K562 (cell line): ENCODE results near the gene CRYBA4. TPM values are rescaled to one million over a fixed set of nuclear protein-coding genes. Genes with fewer than 3 reads are reported as not detected.

Source experiments
- ATAC-seq: fragments of 200-7000 bp; cut with Tn5 transposase; 3 replicates; pipeline ENCODE4 v1.9.1; 2020; ENCODE audit warnings: moderate library complexity
- BruUV-seq: library from RNA; stranded (reverse); fragments of 400-500 nt; replicated peaks from 2 replicates; lab custom pipeline; 2021; lab: Mats Ljungman, UMichigan
- CTCF ChIA-PET: fragments of 300-600 bp; formaldehyde crosslinking; extraction: SDS; loops from one replicate; lab custom pipeline; 2021; ENCODE audit warnings: low intra/inter-chr PET ratio; lab: Yijun Ruan, JAX
- POLR2A ChIA-PET: fragments of 300-600, 350-650 bp; sonication (Branson Sonifier 250); formaldehyde crosslinking; extraction: SDS; loops from one replicate; lab custom pipeline; 2021; ENCODE audit warnings: antibody characterized with exemption, inconsistent platforms; lab: Yijun Ruan, JAX
- DNase-seq, 4 experiments: peaks; one replicate each; pipeline versions ENCODE4 v3.0.0 to v3.0.0-alpha.2; 2011 to 2018; ENCODE audit warnings: low spot score in 3 of 4, mixed read lengths in 3 of 4; ENCODE audit errors: extremely low read depth in 1 of 4
- FAIRE-seq: peaks from 2 replicates; lab custom pipeline; 2011; peaks lifted over from hg19 to GRCh38; lab: Jason Lieb, UNC
- H2AFZ ChIP-seq: 2 replicates; pipeline ENCODE4 v1.6.0; 2011; ENCODE audit warnings: low read depth, low read length, control low read depth, inconsistent platforms
- H3K27ac ChIP-seq: fragments of 200-600 bp; 3 replicates; pipeline ENCODE4 v1.8.0; 2011; ENCODE audit warnings: low read depth, mild to moderate bottlenecking, control low read depth, inconsistent platforms, low read length, moderate library complexity, mixed read lengths; ENCODE audit errors: extremely low read depth
- H3K27me3 ChIP-seq, 2 experiments: fragments of 300-600 bp in 1 of 2; 2 replicates in 1 of 2; 3 replicates in 1 of 2; pipeline versions ENCODE4 v1.6.0 to v1.8.0; 2011; ENCODE audit warnings: inconsistent platforms in 2 of 2, low read length in 2 of 2, mild to moderate bottlenecking in 1 of 2, mixed read lengths in 1 of 2, moderate library complexity in 1 of 2; ENCODE audit not compliant: control insufficient read depth in 2 of 2, insufficient read depth in 2 of 2
- H3K36me3 ChIP-seq: fragments of 300-600 bp; 3 replicates; pipeline ENCODE4 v1.8.0; 2011; ENCODE audit warnings: mild to moderate bottlenecking, low read length, inconsistent platforms; ENCODE audit not compliant: control insufficient read depth, insufficient read depth
- H3K4me1 ChIP-seq, 2 experiments: fragments of 200-600 bp in 1 of 2; replicated peaks in 1 of 2; 2 replicates in 1 of 2; 3 replicates in 1 of 2; pipeline versions ENCODE4 v1.5.1 to v1.8.0; 2011; ENCODE audit warnings: inconsistent platforms in 2 of 2, low read length in 2 of 2, mild to moderate bottlenecking in 1 of 2, mixed read lengths in 1 of 2, moderate library complexity in 1 of 2; ENCODE audit not compliant: control insufficient read depth in 2 of 2, insufficient read depth in 2 of 2
- H3K4me2 ChIP-seq: 2 replicates; pipeline ENCODE4 v1.6.1; 2011; ENCODE audit warnings: low read length, control low read depth, inconsistent platforms, mixed read lengths; ENCODE audit not compliant: insufficient read depth
- H3K4me3 ChIP-seq: fragments of 200-600 bp; sonication (generic), shearing (Covaris generic); 2 replicates; pipeline ENCODE4 v1.5.1; 2016; ENCODE audit warnings: control low read depth, inconsistent platforms
- H3K79me2 ChIP-seq: fragments of 200-600 bp; 3 replicates; pipeline ENCODE4 v1.8.0; 2011; ENCODE audit warnings: low read length, inconsistent platforms; ENCODE audit not compliant: control insufficient read depth, insufficient read depth
- H3K9ac ChIP-seq, 2 experiments: 2 replicates each; pipeline versions ENCODE4 v1.6.0 to v1.6.1; 2011; ENCODE audit warnings: low read depth in 2 of 2, low read length in 2 of 2, control low read depth in 1 of 2, inconsistent platforms in 1 of 2, mild to moderate bottlenecking in 1 of 2, mixed read lengths in 1 of 2; ENCODE audit not compliant: insufficient read depth in 1 of 2
- H3K9me1 ChIP-seq: one replicate; pipeline ENCODE4 v1.6.0; 2011; ENCODE audit warnings: inconsistent platforms, mild to moderate bottlenecking, low read length, moderate library complexity; ENCODE audit not compliant: control insufficient read depth, insufficient read depth
- H3K9me3 ChIP-seq: replicated peaks from 2 replicates; pipeline ENCODE4 v1.5.1; 2011; ENCODE audit warnings: low read depth, low read length, inconsistent platforms; ENCODE audit not compliant: control insufficient read depth, insufficient read depth
- H4K20me1 ChIP-seq: replicated peaks from 2 replicates; pipeline ENCODE4 v1.6.1; 2011; ENCODE audit warnings: low read length, inconsistent platforms, mixed read lengths; ENCODE audit not compliant: control insufficient read depth, insufficient read depth
- HDAC6 ChIP-seq: IDR thresholded peaks from 2 replicates; pipeline ENCODE4 v1.6.1; 2012; ENCODE audit warnings: low read depth, mild to moderate bottlenecking, control low read depth, inconsistent platforms, low read length, moderate library complexity
- NR2F6 ChIP-seq: fragments of 450-650 bp; formaldehyde crosslinking; IDR thresholded peaks from 2 replicates; pipeline ENCODE4 v1.4.0; 2020; ENCODE audit warnings: mild to moderate bottlenecking
- RFX5 ChIP-seq: IDR thresholded peaks from 2 replicates; pipeline ENCODE4 v1.6.1; 2011; ENCODE audit warnings: low read depth, mild to moderate bottlenecking, improper control_type of control experiment, low read length
- SMARCB1 ChIP-seq: IDR thresholded peaks from 2 replicates; pipeline ENCODE4 v1.6.1; 2011; ENCODE audit warnings: improper control_type of control experiment, low read depth; ENCODE audit not compliant: insufficient read length
- SRSF9 ChIP-seq: fragments of 200-400 bp; formaldehyde crosslinking; IDR thresholded peaks from 2 replicates; pipeline ENCODE4 v1.6.1; 2017; ENCODE audit warnings: low read depth, low read length, borderline replicate concordance
- TSHZ1 ChIP-seq: fragments of 250-450 bp; sonication (Bioruptor Pico); IDR thresholded peaks from 2 replicates; pipeline ENCODE4 v1.4.0; 2020; ENCODE audit warnings: mild to moderate bottlenecking, moderate library complexity
- ZNF24 ChIP-seq: fragments of 450-650 bp; IDR thresholded peaks from 2 replicates; pipeline ENCODE4 v1.6.1; 2016
- WGBS: fragments of 100-300 bp; shearing (Covaris generic); methylation state at CpG from one replicate; pipeline ENCODE4 v1.1.6; 2016; ENCODE audit warnings: low coverage, mixed read lengths; ENCODE audit not compliant: insufficient coverage; ENCODE audit errors: missing lambda C conversion rate; 5-methylcytosine and 5-hydroxymethylcytosine counted together
- in situ Hi-C: fragments of 300-500 bp; cut with MboI; formaldehyde crosslinking; loops from 4 replicates; pipeline ENCODE4 v1.15.0; 2018; ENCODE audit warnings: inconsistent platforms, mixed read lengths
- intact Hi-C: fragments of 100-400 bp; cut with micrococcal nuclease; formaldehyde crosslinking; loops from 2 replicates; pipeline ENCODE4 v1.14.2; 2022
- polyA plus RNA-seq, 8 experiments: library from polyadenylated mRNA; depleted of rRNA in 4 of 8; stranded (reverse) in 5 of 8; unstranded in 3 of 8; fragments of >200 nt; fragmentation: Nextera tagmentation in 2 of 8; fragmentation: Illumina TruSeq in 1 of 8; extraction: Ambion mirVana in 2 of 8; extraction: Trizol in 1 of 8; gene quantifications; 2 replicates each; pipeline versions ENCODE4 v1.2.1 to v1.2.3, GENCODE V29; 2011 to 2014; ENCODE audit warnings: inconsistent platforms in 1 of 8, missing spikeins in 1 of 8
- total RNA-seq, 7 experiments: library from RNA; depleted of rRNA in 6 of 7; stranded (reverse); fragments of >200 nt in 6 of 7; fragmentation: Illumina TruSeq in 2 of 7; extraction: Trizol in 2 of 7; gene quantifications; 2 replicates each; pipeline versions ENCODE4 v1.2.1 to v1.2.3, GENCODE V29; 2011 to 2021; ENCODE audit warnings: low replicate concordance in 1 of 7
- TF ChIP-seq, protein P1 (sequence below): fragments of 250-450 bp; sonication (Bioruptor Pico); IDR thresholded peaks from 2 replicates; pipeline ENCODE4 v1.5.0; 2020; ENCODE audit warnings: mild to moderate bottlenecking, borderline replicate concordance
- TF ChIP-seq, protein P2 (sequence below): fragments of 250-450 bp; sonication (Bioruptor Pico); IDR thresholded peaks from 2 replicates; pipeline ENCODE4 v1.5.0; 2021; ENCODE audit warnings: mild to moderate bottlenecking, borderline replicate concordance
- TF ChIP-seq, protein P3 (sequence below): fragments of 450-650 bp; conservative IDR thresholded peaks from 2 replicates; pipeline ENCODE4 v1.6.1; 2016; ENCODE audit warnings: missing genetic modification characterization, low read depth, mild to moderate bottlenecking, control low read depth, missing compliant biosample characterization
- TF ChIP-seq, protein P4 (sequence below): IDR thresholded peaks from 2 replicates; pipeline ENCODE4 v1.6.1; 2016; ENCODE audit warnings: missing genetic modification characterization, missing compliant biosample characterization

Gene CRYBA4
- total and polyA plus RNA-seq, 9 of the 15 experiments (the other 6 are each of a cell fraction or from before 2014, with no cell fraction given) = 0.59 to 3.3 (median 1.6) TPM

- Histone ChIP-seq H3K4me1 (peaks cover 4 to 11% of the 10 kb centered on the region in 2 experiments; a peak in 3 of 5 replicates), H3K27ac (no peak overlapping the region), H3K9ac (no peak overlapping the region), H3K79me2 (no peaks in the 10 kb centered on the region), H3K4me3 (no peak overlapping the region), H3K9me1 (no peaks in the 10 kb centered on the region), H3K27me3 (no peaks in the 10 kb centered on the region), H2AFZ (no peak overlapping the region), H3K4me2 (no peak overlapping the region), H3K36me3 (no peaks in the 10 kb centered on the region), H3K9me3 (no peaks in the 10 kb centered on the region), H4K20me1 (no peaks in the 10 kb centered on the region)
- intact Hi-C loops = no loop called here
- DNase-seq = no peak
- 74% methylated on average over 6 of the region's 12 CpGs for WGBS
- ChIA-PET CTCF (no interaction called here), POLR2A (no interaction called here)
- BruUV-seq = no TSS peak
- in situ Hi-C loops = no loop called here
- FAIRE-seq = no peak
- no peak for ATAC-seq
- TF ChIP-seq RFX5 (no peak), SMARCB1 (no peak), ZNF24 (no peak), HDAC6 (no peak), SRSF9 (no peak), NR2F6 (CRISPR knock-in tag) (no peak), TSHZ1 (CRISPR knock-in tag) (no peak)
- TF ChIP-seq, protein P1, sequence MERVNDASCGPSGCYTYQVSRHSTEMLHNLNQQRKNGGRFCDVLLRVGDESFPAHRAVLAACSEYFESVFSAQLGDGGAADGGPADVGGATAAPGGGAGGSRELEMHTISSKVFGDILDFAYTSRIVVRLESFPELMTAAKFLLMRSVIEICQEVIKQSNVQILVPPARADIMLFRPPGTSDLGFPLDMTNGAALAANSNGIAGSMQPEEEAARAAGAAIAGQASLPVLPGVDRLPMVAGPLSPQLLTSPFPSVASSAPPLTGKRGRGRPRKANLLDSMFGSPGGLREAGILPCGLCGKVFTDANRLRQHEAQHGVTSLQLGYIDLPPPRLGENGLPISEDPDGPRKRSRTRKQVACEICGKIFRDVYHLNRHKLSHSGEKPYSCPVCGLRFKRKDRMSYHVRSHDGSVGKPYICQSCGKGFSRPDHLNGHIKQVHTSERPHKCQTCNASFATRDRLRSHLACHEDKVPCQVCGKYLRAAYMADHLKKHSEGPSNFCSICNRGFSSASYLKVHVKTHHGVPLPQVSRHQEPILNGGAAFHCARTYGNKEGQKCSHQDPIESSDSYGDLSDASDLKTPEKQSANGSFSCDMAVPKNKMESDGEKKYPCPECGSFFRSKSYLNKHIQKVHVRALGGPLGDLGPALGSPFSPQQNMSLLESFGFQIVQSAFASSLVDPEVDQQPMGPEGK = no peak
- TF ChIP-seq, protein P2, sequence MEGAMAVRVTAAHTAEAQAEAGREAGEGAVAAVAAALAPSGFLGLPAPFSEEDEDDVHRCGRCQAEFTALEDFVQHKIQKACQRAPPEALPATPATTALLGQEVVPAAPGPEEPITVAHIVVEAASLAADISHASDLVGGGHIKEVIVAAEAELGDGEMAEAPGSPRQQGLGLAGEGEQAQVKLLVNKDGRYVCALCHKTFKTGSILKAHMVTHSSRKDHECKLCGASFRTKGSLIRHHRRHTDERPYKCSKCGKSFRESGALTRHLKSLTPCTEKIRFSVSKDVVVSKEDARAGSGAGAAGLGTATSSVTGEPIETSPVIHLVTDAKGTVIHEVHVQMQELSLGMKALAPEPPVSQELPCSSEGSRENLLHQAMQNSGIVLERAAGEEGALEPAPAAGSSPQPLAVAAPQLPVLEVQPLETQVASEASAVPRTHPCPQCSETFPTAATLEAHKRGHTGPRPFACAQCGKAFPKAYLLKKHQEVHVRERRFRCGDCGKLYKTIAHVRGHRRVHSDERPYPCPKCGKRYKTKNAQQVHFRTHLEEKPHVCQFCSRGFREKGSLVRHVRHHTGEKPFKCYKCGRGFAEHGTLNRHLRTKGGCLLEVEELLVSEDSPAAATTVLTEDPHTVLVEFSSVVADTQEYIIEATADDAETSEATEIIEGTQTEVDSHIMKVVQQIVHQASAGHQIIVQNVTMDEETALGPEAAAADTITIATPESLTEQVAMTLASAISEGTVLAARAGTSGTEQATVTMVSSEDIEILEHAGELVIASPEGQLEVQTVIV (CRISPR knock-in tag) = no peak
- TF ChIP-seq, protein P3, sequence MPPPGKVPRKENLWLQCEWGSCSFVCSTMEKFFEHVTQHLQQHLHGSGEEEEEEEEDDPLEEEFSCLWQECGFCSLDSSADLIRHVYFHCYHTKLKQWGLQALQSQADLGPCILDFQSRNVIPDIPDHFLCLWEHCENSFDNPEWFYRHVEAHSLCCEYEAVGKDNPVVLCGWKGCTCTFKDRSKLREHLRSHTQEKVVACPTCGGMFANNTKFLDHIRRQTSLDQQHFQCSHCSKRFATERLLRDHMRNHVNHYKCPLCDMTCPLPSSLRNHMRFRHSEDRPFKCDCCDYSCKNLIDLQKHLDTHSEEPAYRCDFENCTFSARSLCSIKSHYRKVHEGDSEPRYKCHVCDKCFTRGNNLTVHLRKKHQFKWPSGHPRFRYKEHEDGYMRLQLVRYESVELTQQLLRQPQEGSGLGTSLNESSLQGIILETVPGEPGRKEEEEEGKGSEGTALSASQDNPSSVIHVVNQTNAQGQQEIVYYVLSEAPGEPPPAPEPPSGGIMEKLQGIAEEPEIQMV = no peak
- TF ChIP-seq, protein P4, sequence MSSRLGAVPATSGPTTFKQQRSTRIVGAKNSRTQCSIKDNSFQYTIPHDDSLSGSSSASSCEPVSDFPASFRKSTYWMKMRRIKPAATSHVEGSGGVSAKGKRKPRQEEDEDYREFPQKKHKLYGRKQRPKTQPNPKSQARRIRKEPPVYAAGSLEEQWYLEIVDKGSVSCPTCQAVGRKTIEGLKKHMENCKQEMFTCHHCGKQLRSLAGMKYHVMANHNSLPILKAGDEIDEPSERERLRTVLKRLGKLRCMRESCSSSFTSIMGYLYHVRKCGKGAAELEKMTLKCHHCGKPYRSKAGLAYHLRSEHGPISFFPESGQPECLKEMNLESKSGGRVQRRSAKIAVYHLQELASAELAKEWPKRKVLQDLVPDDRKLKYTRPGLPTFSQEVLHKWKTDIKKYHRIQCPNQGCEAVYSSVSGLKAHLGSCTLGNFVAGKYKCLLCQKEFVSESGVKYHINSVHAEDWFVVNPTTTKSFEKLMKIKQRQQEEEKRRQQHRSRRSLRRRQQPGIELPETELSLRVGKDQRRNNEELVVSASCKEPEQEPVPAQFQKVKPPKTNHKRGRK = no peak
These were observed 20.0 kb upstream of the CRYBA4 start for GRCh38 chr22:26601726-26602125.
